ENCODE data around the gene AP2A1.

GRCh38 chr19:49849433-49850220 is 82.8 kb downstream of the AP2A1 start:
- TF ChIP-seq ZNF274 (IDR thresholded peaks at IDR 0.05; ENCODE audit: low read depth, low read length) (no peak), YY1 (IDR thresholded peaks at IDR 0.05; ENCODE audit: insufficient read depth, insufficient read length) (no peak)
